Endothelial cell of umbilical vein (primary cell): Measurements from ENCODE around the gene MAP1B. TPM values are rescaled to one million over a fixed set of nuclear protein-coding genes. Genes with fewer than 3 reads are reported as not detected.

Experiments
- BruUV-seq: library from RNA; stranded (reverse); fragments of 400-500 nt; replicated peaks from 2 replicates; lab custom pipeline; 2021; lab: Mats Ljungman, UMichigan
- CTCF ChIA-PET: fragments of 300-600, 350-600 bp; sonication (Branson Sonifier 250); formaldehyde crosslinking; loops from one replicate; lab custom pipeline; 2021; ENCODE audit warnings: antibody characterized with exemption, inconsistent platforms; lab: Charles Lee
- POLR2A ChIA-PET: fragments of 300-600, 350-600 bp; sonication (Branson Sonifier 250); formaldehyde crosslinking; loops from one replicate; lab custom pipeline; 2021; ENCODE audit warnings: antibody characterized with exemption, inconsistent platforms; lab: Charles Lee
- DNase-seq: peaks from one replicate; pipeline ENCODE4 v3.0.0-alpha.2; 2011; ENCODE audit warnings: low read depth, low spot score
- FAIRE-seq: peaks from 2 replicates; lab custom pipeline; 2011; peaks lifted over from hg19 to GRCh38; lab: Jason Lieb, UNC
- H2AFZ ChIP-seq: 2 replicates; pipeline ENCODE4 v1.6.0; 2012; ENCODE audit warnings: low read depth, low read length, control low read depth, inconsistent platforms
- H3K27ac ChIP-seq: 2 replicates; pipeline ENCODE4 v1.5.1; 2011; ENCODE audit warnings: low read depth, mild to moderate bottlenecking, control low read depth, low read length, moderate library complexity; ENCODE audit not compliant: insufficient read depth
- H3K27me3 ChIP-seq, 2 experiments: 2 replicates each; pipeline versions ENCODE4 v1.6.0 to v1.6.1; 2011; ENCODE audit warnings: low read length in 2 of 2, mixed read lengths in 1 of 2; ENCODE audit not compliant: control insufficient read depth in 2 of 2, insufficient read depth in 2 of 2
- H3K36me3 ChIP-seq, 2 experiments: 2 replicates in 1 of 2; 3 replicates in 1 of 2; pipeline ENCODE4 v1.5.1; 2011; ENCODE audit warnings: low read length in 2 of 2, mild to moderate bottlenecking in 1 of 2, moderate library complexity in 1 of 2; ENCODE audit not compliant: control insufficient read depth in 2 of 2, insufficient read depth in 2 of 2; ENCODE audit errors: extremely low read depth in 1 of 2
- H3K4me1 ChIP-seq: 3 replicates; pipeline ENCODE4 v1.5.1; 2011; ENCODE audit warnings: mild to moderate bottlenecking, low read length; ENCODE audit not compliant: control insufficient read depth, insufficient read depth; ENCODE audit errors: extremely low read depth
- H3K4me2 ChIP-seq: 2 replicates; pipeline ENCODE4 v1.6.1; 2011; ENCODE audit warnings: low read length, control low read depth, mixed read lengths; ENCODE audit not compliant: insufficient read depth
- H3K4me3 ChIP-seq, 3 experiments: fragments of 200-600 bp in 1 of 3; sonication (generic), shearing (Covaris generic) in 1 of 3; replicated peaks in 1 of 3; 2 replicates each; pipeline ENCODE4 v1.5.1; 2011 to 2016; ENCODE audit warnings: control low read depth in 3 of 3, low read length in 3 of 3, mild to moderate bottlenecking in 2 of 3, inconsistent platforms in 1 of 3, low read depth in 1 of 3, moderate library complexity in 1 of 3; ENCODE audit not compliant: insufficient read depth in 1 of 3
- H3K79me2 ChIP-seq: 2 replicates; pipeline ENCODE4 v1.6.0; 2012; ENCODE audit warnings: low read length, inconsistent platforms; ENCODE audit not compliant: control insufficient read depth, insufficient read depth
- H3K9ac ChIP-seq: replicated peaks from 2 replicates; pipeline ENCODE3; 2011; ENCODE audit warnings: low read length, control low read depth; ENCODE audit not compliant: insufficient read depth; ENCODE audit errors: extremely low read depth
- H3K9me1 ChIP-seq: replicated peaks from 3 replicates; pipeline ENCODE4 v1.6.0; 2011; ENCODE audit warnings: mild to moderate bottlenecking, low read length; ENCODE audit not compliant: control insufficient read depth, insufficient read depth; ENCODE audit errors: extremely low read depth
- H3K9me3 ChIP-seq: replicated peaks from 2 replicates; pipeline ENCODE4 v1.5.1; 2012; ENCODE audit warnings: low read length, inconsistent platforms; ENCODE audit not compliant: control insufficient read depth, insufficient read depth
- H4K20me1 ChIP-seq: replicated peaks from 2 replicates; pipeline ENCODE3; 2011; ENCODE audit warnings: mild to moderate bottlenecking, low read length; ENCODE audit not compliant: control insufficient read depth, insufficient read depth; ENCODE audit errors: extremely low read depth
- EZH2 ChIP-seq: IDR thresholded peaks from 2 replicates; pipeline ENCODE4 v1.6.1; 2012; ENCODE audit warnings: borderline replicate concordance, low read depth, mild to moderate bottlenecking, moderate library complexity, low read length, inconsistent platforms; ENCODE audit not compliant: severe bottlenecking
- FOS ChIP-seq: IDR thresholded peaks from 2 replicates; pipeline ENCODE4 v1.6.1; 2011; ENCODE audit warnings: mild to moderate bottlenecking, low read length, moderate library complexity, borderline replicate concordance; ENCODE audit not compliant: insufficient read depth
- GATA2 ChIP-seq: IDR thresholded peaks from 2 replicates; pipeline ENCODE4 v1.7.0; 2011; ENCODE audit warnings: low read depth, mild to moderate bottlenecking, moderate library complexity, mixed read lengths, low read length; ENCODE audit not compliant: insufficient read length, insufficient read depth
- JUN ChIP-seq: IDR thresholded peaks from 2 replicates; pipeline ENCODE4 v1.6.1; 2011; ENCODE audit warnings: borderline replicate concordance, low read depth; ENCODE audit not compliant: insufficient read length, insufficient read depth
- MAX ChIP-seq: IDR thresholded peaks from 2 replicates; pipeline ENCODE4 v1.6.1; 2011; ENCODE audit not compliant: insufficient read depth, insufficient read length
- MYC ChIP-seq: IDR thresholded peaks from one replicate; pipeline ENCODE4 v1.6.1; 2011; ENCODE audit warnings: mild to moderate bottlenecking, low read depth, low read length
- POLR2A ChIP-seq: IDR thresholded peaks from 2 replicates; pipeline ENCODE4 v1.6.1; 2012; ENCODE audit warnings: low read depth, mild to moderate bottlenecking, control low read depth, low read length
- POLR2AphosphoS5 ChIP-seq: IDR thresholded peaks from 2 replicates; pipeline ENCODE4 v1.6.1; 2012; ENCODE audit warnings: low read depth, mild to moderate bottlenecking, control low read depth, low read length, moderate library complexity; ENCODE audit not compliant: insufficient read depth
- dilution Hi-C: fragments of 300-500 bp; cut with MboI; formaldehyde crosslinking; loops from one replicate; pipeline ENCODE4 v1.15.0; 2019; ENCODE audit warnings: low sequenced_read_pairs; ENCODE audit not compliant: extremely low pct_ligation_motif_present
- intact Hi-C: fragments of 100-400 bp; cut with micrococcal nuclease; formaldehyde crosslinking; loops from one replicate; pipeline ENCODE4 v1.10.0; 2022
- polyA plus RNA-seq, 4 experiments: library from polyadenylated mRNA; depleted of rRNA in 3 of 4; stranded (reverse) in 3 of 4; unstranded in 1 of 4; fragments of >200 nt; gene quantifications; 2 replicates each; pipeline versions ENCODE4 v1.2.1 to v1.2.3, GENCODE V29; 2011 to 2012; ENCODE audit warnings: missing spikeins in 1 of 4
- total RNA-seq: library from RNA; stranded (reverse); gene quantifications from 2 replicates; pipeline ENCODE4 v1.2.3, GENCODE V29; 2021
- TF ChIP-seq, protein P1 (sequence below), 2 donors: IDR thresholded peaks; 1 replicate in 1 of 2; 2 replicates in 1 of 2; pipeline ENCODE4 v1.5.1; 2011; ENCODE audit warnings: low read length in 2 of 2, mild to moderate bottlenecking in 2 of 2, moderate library complexity in 2 of 2, control low read depth in 1 of 2, inconsistent platforms in 1 of 2, low read depth in 1 of 2; ENCODE audit not compliant: insufficient read depth in 1 of 2; ENCODE audit errors: extremely low read depth in 1 of 2

Gene MAP1B
- total and polyA plus RNA-seq, 2 donors (not counting 3 experiments of a cell fraction or from before 2014, with no cell fraction given), result 55.9 to 263 TPM

DNA sequence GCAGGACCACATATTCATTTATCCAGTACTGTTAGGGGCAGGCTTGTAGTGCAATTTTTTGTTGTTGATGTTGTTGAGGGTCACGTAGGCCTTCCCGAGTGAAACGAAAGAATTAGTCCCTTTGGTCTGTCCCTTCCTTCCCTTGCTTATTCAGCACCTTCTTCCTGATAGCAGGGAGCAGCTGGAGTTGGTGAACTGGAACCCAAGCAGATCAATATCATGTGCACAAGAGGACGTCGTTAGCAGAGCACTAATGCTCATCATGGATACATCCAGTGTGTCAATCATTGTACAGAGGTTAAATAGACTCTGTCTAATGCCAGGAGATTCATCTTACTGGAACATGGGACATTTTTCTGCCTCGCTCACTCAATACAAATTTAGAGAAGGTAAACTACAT is 33.0 kb upstream of the MAP1B start:
- FAIRE-seq (no peak), DNase-seq (no peak)
- H3K27ac ChIP-seq, result no peak overlapping the region
- H2AFZ ChIP-seq, result no peak overlapping the region
- H3K36me3 ChIP-seq, result no peaks in the 10 kb centered on the region
- peaks cover 11% of the 10 kb centered on the region for H3K4me1 ChIP-seq
- intact Hi-C loops (no loop called here), dilution Hi-C loops (no loop called here)
- no peak overlapping the region for H3K4me3 ChIP-seq
- BruUV-seq, result no TSS peak
- peaks cover 3 to 13% of the 10 kb centered on the region in 2 experiments for H3K27me3 ChIP-seq
- no peaks in the 10 kb centered on the region for H3K9me3 ChIP-seq
- H3K4me2 ChIP-seq, result no peak overlapping the region
- ChIA-PET CTCF (no interaction called here), POLR2A (no interaction called here)
- no peak for TF ChIP-seq JUN
- TF ChIP-seq MYC, result no peak
- TF ChIP-seq POLR2AphosphoS5, result no peak
- TF ChIP-seq EZH2, result no peak
- no peak for TF ChIP-seq MAX
- TF ChIP-seq FOS, result no peak
- TF ChIP-seq, protein P1, sequence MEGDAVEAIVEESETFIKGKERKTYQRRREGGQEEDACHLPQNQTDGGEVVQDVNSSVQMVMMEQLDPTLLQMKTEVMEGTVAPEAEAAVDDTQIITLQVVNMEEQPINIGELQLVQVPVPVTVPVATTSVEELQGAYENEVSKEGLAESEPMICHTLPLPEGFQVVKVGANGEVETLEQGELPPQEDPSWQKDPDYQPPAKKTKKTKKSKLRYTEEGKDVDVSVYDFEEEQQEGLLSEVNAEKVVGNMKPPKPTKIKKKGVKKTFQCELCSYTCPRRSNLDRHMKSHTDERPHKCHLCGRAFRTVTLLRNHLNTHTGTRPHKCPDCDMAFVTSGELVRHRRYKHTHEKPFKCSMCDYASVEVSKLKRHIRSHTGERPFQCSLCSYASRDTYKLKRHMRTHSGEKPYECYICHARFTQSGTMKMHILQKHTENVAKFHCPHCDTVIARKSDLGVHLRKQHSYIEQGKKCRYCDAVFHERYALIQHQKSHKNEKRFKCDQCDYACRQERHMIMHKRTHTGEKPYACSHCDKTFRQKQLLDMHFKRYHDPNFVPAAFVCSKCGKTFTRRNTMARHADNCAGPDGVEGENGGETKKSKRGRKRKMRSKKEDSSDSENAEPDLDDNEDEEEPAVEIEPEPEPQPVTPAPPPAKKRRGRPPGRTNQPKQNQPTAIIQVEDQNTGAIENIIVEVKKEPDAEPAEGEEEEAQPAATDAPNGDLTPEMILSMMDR (IDR thresholded peaks at IDR 0.05; ENCODE audit: extremely low read depth in 1 of 2, insufficient read depth in 1 of 2, low read depth in 1 of 2, low read length in 2 of 2), result no peak
- no peak for TF ChIP-seq GATA2
- no peak for TF ChIP-seq POLR2A
- H3K79me2 ChIP-seq, result no peaks in the 10 kb centered on the region
- no peaks in the 10 kb centered on the region for H4K20me1 ChIP-seq
- no peaks in the 10 kb centered on the region for H3K9me1 ChIP-seq
- no peak overlapping the region for H3K9ac ChIP-seq
